Activated T-helper 1 cell treated with anti-CD3 and anti-CD28 coated beads, Interleukin-2, amount 50 U/mL, for 16 hours (primary cell): Measurements from ENCODE around the gene EIF1AY.
A peak's percentile ranks its signal among the peaks of the same experiment; 100 is the strongest.
"Not testable (repeated sequence)": the region's sequence is repeated elsewhere in the genome, so short reads cannot be mapped to it uniquely, and the experiment has no call there.

ENCODE experiments used
- DNase-seq, 2 donors: peaks; one replicate each; pipeline ENCODE4 v3.0.0-alpha.2; 2020; ENCODE audit warnings: low read depth in 1 of 2, low spot score in 1 of 2

The EIF1AY gene

GRCh38 chrY:20575531-20576121, at the start of gene EIF1AY:
Gene EIF1AY (plus strand): TSS chrY:20575776. CDS start chrY:20575872, 96 bp downstream.
- DNase-seq = peak in 1 of 2 donors; percentile 67

- no peak for DNase-seq
Observed at GRCh38 chrY:20528435-20528834, 47.1 kb upstream of the EIF1AY start.

- no peak for DNase-seq
Observed at GRCh38 chrY:20538186-20538585, 37.4 kb upstream of the EIF1AY start.

GRCh38 chrY:20538933-20539332, 36.6 kb upstream of the EIF1AY start:
- DNase-seq = no peak

GRCh38 chrY:20544451-20544960, 31.1 kb upstream of the EIF1AY start:
- DNase-seq = no peak

- DNase-seq = no peak
Observed at GRCh38 chrY:20546071-20546470, 29.5 kb upstream of the EIF1AY start.

GRCh38 chrY:20549289-20549688, 26.3 kb upstream of the EIF1AY start:
- no peak for DNase-seq

- no peak for DNase-seq
Observed at GRCh38 chrY:20551840-20552239, 23.7 kb upstream of the EIF1AY start.

- DNase-seq = not testable (repeated sequence)
Observed at GRCh38 chrY:20552764-20553323, 22.7 kb upstream of the EIF1AY start.

- DNase-seq = no peak
Observed at GRCh38 chrY:20555820-20556219, 19.8 kb upstream of the EIF1AY start.

GRCh38 chrY:20558677-20559076, 16.9 kb upstream of the EIF1AY start:
- no peak for DNase-seq

- DNase-seq = no peak
Observed at GRCh38 chrY:20559873-20560512, 15.6 kb upstream of the EIF1AY start.

- DNase-seq = no peak
Observed at GRCh38 chrY:20571306-20571705, 4.3 kb upstream of the EIF1AY start.

- DNase-seq = no peak
Observed at GRCh38 chrY:20576506-20576905, 930 bp downstream of the EIF1AY start.

GRCh38 chrY:20578206-20578605, 2.6 kb downstream of the EIF1AY start:
- DNase-seq = no peak

- DNase-seq = no peak
Observed at GRCh38 chrY:20581687-20582086, 6.1 kb downstream of the EIF1AY start.

- DNase-seq = no peak
Observed at GRCh38 chrY:20586161-20586560, 10.6 kb downstream of the EIF1AY start.
